GM11168 (cell line): ENCODE measurements around the gene BEND6.

Source experiments
- in situ Hi-C: fragments of 300-500 bp; cut with MboI; formaldehyde crosslinking; loops from one replicate; pipeline ENCODE4 v1.12.0; 2022; ENCODE audit warnings: low sequenced_read_pairs; ENCODE audit not compliant: unreplicated experiment

BEND6 gene

GRCh38 chr6:57072108-57072507 is 117.2 kb downstream of the BEND6 start:
- in situ Hi-C loops = no loop called here

- in situ Hi-C loops = no loop called here
Observed at GRCh38 chr6:57074383-57074782, 119.5 kb downstream of the BEND6 start.

- in situ Hi-C loops = no loop called here
Observed at GRCh38 chr6:57075092-57075491, 120.2 kb downstream of the BEND6 start.
